Hypothalamus (tissue), 51 donors: ENCODE data around the gene MPDU1.
"Not testable (repeated sequence)": the region's sequence is repeated elsewhere in the genome, so short reads cannot be mapped to it uniquely, and the experiment has no call there.

Experiments
- DNase-seq, 51 donors: peaks; one replicate each; lab custom pipeline; 2025; lab: John Stamatoyannopoulos, UW

The MPDU1 gene

GRCh38 chr17:7611635-7612293 lies 28.1 kb downstream of the MPDU1 start:
- no peak for DNase-seq

- DNase-seq: no peak
Observed at GRCh38 chr17:7612294-7612640, 28.6 kb downstream of the MPDU1 start.

- DNase-seq: no peak
Observed at GRCh38 chr17:7613769-7614424, 30.2 kb downstream of the MPDU1 start.

GRCh38 chr17:7614425-7615264 lies 31.0 kb downstream of the MPDU1 start, which contains the start of gene FXR2:
FXR2 (minus strand) TSS chr17:7614897; CDS start chr17:7614532, 365 bp downstream.
- peak; percentile 85 to 100 (median 99) for DNase-seq

- peak in 1 of 51 donors; percentile 20 for DNase-seq
Observed at GRCh38 chr17:7615265-7615747, 31.7 kb downstream of the MPDU1 start.

GRCh38 chr17:7618608-7619007 lies 35.0 kb downstream of the MPDU1 start:
- no peak for DNase-seq

GRCh38 chr17:7620835-7621234 lies 37.2 kb downstream of the MPDU1 start:
- no peak for DNase-seq

GRCh38 chr17:7623661-7624060 lies 40.0 kb downstream of the MPDU1 start:
- DNase-seq: no peak

GRCh38 chr17:7625749-7626148 lies 42.1 kb downstream of the MPDU1 start:
- not testable (repeated sequence) for DNase-seq

- peak in 6 of 51 donors; percentile 5 to 17 (median 8) for DNase-seq
Observed at GRCh38 chr17:7626307-7626706, 42.7 kb downstream of the MPDU1 start.

- DNase-seq: no peak
Observed at GRCh38 chr17:7626956-7627249, 43.3 kb downstream of the MPDU1 start.

GRCh38 chr17:7627250-7628121 lies 43.8 kb downstream of the MPDU1 start, which contains the start of gene SAT2:
SAT2 (minus strand) TSS chr17:7627821; CDS start chr17:7627635, 186 bp downstream.
- peak; percentile 60 to 96 (median 91) for DNase-seq

- no peak for DNase-seq
Observed at GRCh38 chr17:7629939-7630571, 46.4 kb downstream of the MPDU1 start, which contains the start of gene SHBG. SHBG (plus strand) TSS chr17:7630135; CDS start chr17:7630173, 38 bp downstream.

- no peak for DNase-seq
Observed at GRCh38 chr17:7631398-7632380, 48.0 kb downstream of the MPDU1 start.

- DNase-seq: peak in 6 of 51 donors; percentile 7 to 29 (median 14)
Observed at GRCh38 chr17:7632492-7632894, 48.8 kb downstream of the MPDU1 start.

- no peak for DNase-seq
Observed at GRCh38 chr17:7633093-7633492, 49.4 kb downstream of the MPDU1 start.

- DNase-seq: peak in 29 of 51 donors; percentile 12 to 71 (median 48)
Observed at GRCh38 chr17:7634384-7634783, 50.7 kb downstream of the MPDU1 start.

GRCh38 chr17:7636163-7636562 lies 52.5 kb downstream of the MPDU1 start:
- DNase-seq: no peak
